ENCODE results near the gene RYR3. TPM values are rescaled to one million over a fixed set of nuclear protein-coding genes. Genes with fewer than 3 reads are reported as not detected.

RYR3 gene
- polyA plus RNA-seq, 1 donor (not counting 4 experiments of a cell fraction or from before 2014, with no cell fraction given) = 0.04 TPM

- H3K27me3 ChIP-seq (ENCODE audit: control insufficient read depth, extremely low read depth, insufficient read depth, low read length) = no peaks in the 10 kb centered on the region
- H4K20me1 ChIP-seq (ENCODE audit: control insufficient read depth, extremely low read depth, insufficient read depth, low read length) = no peaks in the 10 kb centered on the region
- H3K4me2 ChIP-seq (ENCODE audit: control insufficient read depth, extremely low read depth, insufficient read depth, low read depth, low read length) = no peak overlapping the region
- H3K79me2 ChIP-seq (ENCODE audit: control insufficient read depth, insufficient read depth, low read length) = no peaks in the 10 kb centered on the region
- H3K4me3 ChIP-seq (ENCODE audit: control insufficient read depth in 2 of 3, extremely low read depth in 1 of 3, insufficient read depth in 2 of 3, low read depth in 1 of 3, low read length in 3 of 3) = no peak overlapping the region
- no peak for DNase-seq (ENCODE audit: low read depth, low spot score)
- H3K27ac ChIP-seq (ENCODE audit: control insufficient read depth, insufficient read depth, low read length) = no peak overlapping the region
- dilution Hi-C loops (cut with MboI; ENCODE audit: extremely low pct_ligation_motif_present, low sequenced_read_pairs) = no loop called here
- H3K9me1 ChIP-seq (ENCODE audit: control insufficient read depth, extremely low read depth, insufficient read depth, low read length) = no peaks in the 10 kb centered on the region
- no peaks in the 10 kb centered on the region for H3K9me3 ChIP-seq (ENCODE audit: control insufficient read depth, low read depth, low read length)
- no peak overlapping the region for H2AFZ ChIP-seq (ENCODE audit: control insufficient read depth, low read length)
- no peak overlapping the region for H3K9ac ChIP-seq (ENCODE audit: control insufficient read depth, extremely low read depth, insufficient read depth, low read length)
- H3K4me1 ChIP-seq (ENCODE audit: control insufficient read depth, extremely low read depth, insufficient read depth, low read length) = no peaks in the 10 kb centered on the region
- no peak for FAIRE-seq
- TF ChIP-seq EZH2 (IDR thresholded peaks at IDR 0.05; ENCODE audit: low read length) = no peak
- no peak for TF ChIP-seq CTCF (optimal IDR thresholded peaks at IDR 0.05 in 1 of 3, IDR thresholded peaks at IDR 0.05 in 1 of 3, conservative IDR thresholded peaks at IDR 0.05 in 1 of 3; ENCODE audit: extremely low read depth in 1 of 3, insufficient read depth in 2 of 3, low read length in 3 of 3)
- H3K36me3 ChIP-seq (ENCODE audit: control insufficient read depth in 2 of 2, extremely low read depth in 1 of 2, insufficient read depth in 2 of 2, low read length in 2 of 2) = no peaks in the 10 kb centered on the region
Observed at GRCh38 chr15:33393546-33393945, 82.8 kb downstream of the RYR3 start.

GRCh38 chr15:33395321-33395720 lies 84.6 kb downstream of the RYR3 start:
- no peak for TF ChIP-seq CTCF (optimal IDR thresholded peaks at IDR 0.05 in 1 of 3, IDR thresholded peaks at IDR 0.05 in 1 of 3, conservative IDR thresholded peaks at IDR 0.05 in 1 of 3; ENCODE audit: extremely low read depth in 1 of 3, insufficient read depth in 2 of 3, low read length in 3 of 3)
- no peaks in the 10 kb centered on the region for H3K36me3 ChIP-seq (ENCODE audit: control insufficient read depth in 2 of 2, extremely low read depth in 1 of 2, insufficient read depth in 2 of 2, low read length in 2 of 2)
- H2AFZ ChIP-seq (ENCODE audit: control insufficient read depth, low read length) = no peak overlapping the region
- no peaks in the 10 kb centered on the region for H3K9me1 ChIP-seq (ENCODE audit: control insufficient read depth, extremely low read depth, insufficient read depth, low read length)
- no peak overlapping the region for H3K9ac ChIP-seq (ENCODE audit: control insufficient read depth, extremely low read depth, insufficient read depth, low read length)
- H3K9me3 ChIP-seq (ENCODE audit: control insufficient read depth, low read depth, low read length) = no peaks in the 10 kb centered on the region
- no peak overlapping the region for H3K4me3 ChIP-seq (ENCODE audit: control insufficient read depth in 2 of 3, extremely low read depth in 1 of 3, insufficient read depth in 2 of 3, low read depth in 1 of 3, low read length in 3 of 3)
- peaks cover 2% of the 10 kb centered on the region for H3K27me3 ChIP-seq (ENCODE audit: control insufficient read depth, extremely low read depth, insufficient read depth, low read length)
- no peak for FAIRE-seq
- H3K79me2 ChIP-seq (ENCODE audit: control insufficient read depth, insufficient read depth, low read length) = no peaks in the 10 kb centered on the region
- DNase-seq (ENCODE audit: low read depth, low spot score) = no peak
- no peaks in the 10 kb centered on the region for H3K4me1 ChIP-seq (ENCODE audit: control insufficient read depth, extremely low read depth, insufficient read depth, low read length)
- dilution Hi-C loops (cut with MboI; ENCODE audit: extremely low pct_ligation_motif_present, low sequenced_read_pairs) = no loop called here
- no peak overlapping the region for H3K4me2 ChIP-seq (ENCODE audit: control insufficient read depth, extremely low read depth, insufficient read depth, low read depth, low read length)
- H3K27ac ChIP-seq (ENCODE audit: control insufficient read depth, insufficient read depth, low read length) = no peak overlapping the region
- H4K20me1 ChIP-seq (ENCODE audit: control insufficient read depth, extremely low read depth, insufficient read depth, low read length) = no peaks in the 10 kb centered on the region
